GM21390 (cell line): ENCODE data around the gene TFCP2.

Source experiments
- ATAC-seq: cut with Tn5 transposase; IDR thresholded peaks from one replicate; pipeline ENCODE4 v1.9.1; 2021; ENCODE audit not compliant: unreplicated experiment

TFCP2 gene

GRCh38 chr12:51197736-51198567 is 25.0 kb upstream of the TFCP2 start:
- no peak for ATAC-seq

- ATAC-seq = no peak
These were observed 23.6 kb upstream of the TFCP2 start for GRCh38 chr12:51196547-51196946.

- no peak for ATAC-seq
These were observed 22.9 kb upstream of the TFCP2 start for GRCh38 chr12:51195841-51196240.

GRCh38 chr12:51192284-51192671 is 19.3 kb upstream of the TFCP2 start:
- ATAC-seq = no peak

- ATAC-seq = no peak
These were observed 18.8 kb upstream of the TFCP2 start for GRCh38 chr12:51191516-51192283.

- no peak for ATAC-seq
These were observed 17.9 kb upstream of the TFCP2 start for GRCh38 chr12:51190820-51191219.

GRCh38 chr12:51189790-51190355 is 16.9 kb upstream of the TFCP2 start:
- no peak for ATAC-seq

GRCh38 chr12:51188359-51189051 is 15.6 kb upstream of the TFCP2 start:
- no peak for ATAC-seq

- no peak for ATAC-seq
These were observed 14.5 kb upstream of the TFCP2 start for GRCh38 chr12:51187370-51187987.

GRCh38 chr12:51186465-51187085 is 13.6 kb upstream of the TFCP2 start:
- no peak for ATAC-seq

- no peak for ATAC-seq
These were observed 12.3 kb upstream of the TFCP2 start for GRCh38 chr12:51185171-51185717.

GRCh38 chr12:51183816-51184215 is 10.9 kb upstream of the TFCP2 start:
- ATAC-seq = no peak

- no peak for ATAC-seq
These were observed 10.4 kb upstream of the TFCP2 start for GRCh38 chr12:51183349-51183748.

- ATAC-seq = no peak
These were observed 8.6 kb upstream of the TFCP2 start for GRCh38 chr12:51181558-51181957.

- ATAC-seq = no peak
These were observed 5.0 kb upstream of the TFCP2 start for GRCh38 chr12:51177897-51178296.

- no peak for ATAC-seq
These were observed 1.6 kb upstream of the TFCP2 start for GRCh38 chr12:51174501-51174900.

GRCh38 chr12:51171884-51172514 is 936 bp downstream of the TFCP2 start:
- no peak for ATAC-seq

- ATAC-seq = no peak
These were observed 9.1 kb downstream of the TFCP2 start for GRCh38 chr12:51163795-51164194.

- no peak for ATAC-seq
These were observed 10.7 kb downstream of the TFCP2 start for GRCh38 chr12:51162217-51162616.
